Measurements from ENCODE around the gene AFF3.

DNA sequence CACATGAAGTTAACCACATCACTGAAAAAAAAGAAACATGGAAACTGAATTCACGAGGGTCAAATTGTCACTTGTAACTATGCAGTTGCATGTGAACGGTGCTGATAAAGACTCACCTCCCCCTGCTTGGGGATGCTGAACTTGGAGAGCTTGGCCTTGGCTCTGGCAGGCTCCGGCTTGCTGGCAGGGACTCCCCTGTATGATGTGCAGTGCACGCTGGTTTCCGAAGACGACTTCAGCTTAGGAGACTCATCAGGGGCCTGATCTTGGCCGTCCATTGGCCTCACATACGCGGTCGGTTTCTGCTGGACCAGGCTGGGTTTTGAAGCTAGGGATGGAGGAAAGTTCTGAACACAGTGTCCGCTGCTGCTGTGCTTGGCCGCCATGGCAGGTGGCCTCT, 135.9 kb downstream of the AFF3 start:
- TF ChIP-seq FOS (IDR thresholded peaks at IDR 0.05; ENCODE audit: low read depth, low read length), result no peak
- no peak for TF ChIP-seq RFX5 (IDR thresholded peaks at IDR 0.05; ENCODE audit: low read depth, low read length)
- TF ChIP-seq RCOR1 (IDR thresholded peaks at IDR 0.05; ENCODE audit: insufficient replicate concordance, low read length), result no peak
- TF ChIP-seq RAD21 (IDR thresholded peaks at IDR 0.05; ENCODE audit: low read length), result no peak
- TF ChIP-seq, protein P1, sequence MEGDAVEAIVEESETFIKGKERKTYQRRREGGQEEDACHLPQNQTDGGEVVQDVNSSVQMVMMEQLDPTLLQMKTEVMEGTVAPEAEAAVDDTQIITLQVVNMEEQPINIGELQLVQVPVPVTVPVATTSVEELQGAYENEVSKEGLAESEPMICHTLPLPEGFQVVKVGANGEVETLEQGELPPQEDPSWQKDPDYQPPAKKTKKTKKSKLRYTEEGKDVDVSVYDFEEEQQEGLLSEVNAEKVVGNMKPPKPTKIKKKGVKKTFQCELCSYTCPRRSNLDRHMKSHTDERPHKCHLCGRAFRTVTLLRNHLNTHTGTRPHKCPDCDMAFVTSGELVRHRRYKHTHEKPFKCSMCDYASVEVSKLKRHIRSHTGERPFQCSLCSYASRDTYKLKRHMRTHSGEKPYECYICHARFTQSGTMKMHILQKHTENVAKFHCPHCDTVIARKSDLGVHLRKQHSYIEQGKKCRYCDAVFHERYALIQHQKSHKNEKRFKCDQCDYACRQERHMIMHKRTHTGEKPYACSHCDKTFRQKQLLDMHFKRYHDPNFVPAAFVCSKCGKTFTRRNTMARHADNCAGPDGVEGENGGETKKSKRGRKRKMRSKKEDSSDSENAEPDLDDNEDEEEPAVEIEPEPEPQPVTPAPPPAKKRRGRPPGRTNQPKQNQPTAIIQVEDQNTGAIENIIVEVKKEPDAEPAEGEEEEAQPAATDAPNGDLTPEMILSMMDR (conservative IDR thresholded peaks at IDR 0.05; ENCODE audit: low read depth, low read length), result no peak
- no peak for TF ChIP-seq MAZ (IDR thresholded peaks at IDR 0.05; ENCODE audit: borderline replicate concordance, low read depth, low read length)
- TF ChIP-seq POLR2A (IDR thresholded peaks at IDR 0.05; ENCODE audit: low read depth, low read length), result no peak
- no peak for TF ChIP-seq MXI1 (IDR thresholded peaks at IDR 0.05; ENCODE audit: borderline replicate concordance, low read depth, low read length)
- TF ChIP-seq SMC3 (IDR thresholded peaks at IDR 0.05; ENCODE audit: low read depth, low read length), result no peak

Data from IMR-90 (cell line).